KOPT-K1 (cell line): Measurements from ENCODE around the gene KIF5B.
"Not testable (repeated sequence)": the region's sequence is repeated elsewhere in the genome, so short reads cannot be mapped to it uniquely, and the experiment has no call there.

Experiments used
- H3K27ac ChIP-seq: fragments of 200-600 bp; sonication (generic); 2 replicates; pipeline ENCODE4 v1.5.1; 2016; ENCODE audit warnings: antibody characterized with exemption, mild to moderate bottlenecking, low read depth, low read length; ENCODE audit not compliant: poor library complexity, severe bottlenecking
- H3K36me3 ChIP-seq: fragments of 200-600 bp; sonication (generic); 2 replicates; pipeline ENCODE4 v1.5.1; 2017; ENCODE audit warnings: antibody characterized with exemption, mild to moderate bottlenecking, low read length, moderate library complexity; ENCODE audit not compliant: insufficient read depth
- H3K9me3 ChIP-seq: fragments of 200-600 bp; sonication (generic); 2 replicates; pipeline ENCODE4 v1.5.1; 2017; ENCODE audit warnings: antibody characterized with exemption, low read length, mild to moderate bottlenecking; ENCODE audit not compliant: insufficient read depth, poor library complexity, severe bottlenecking

The KIF5B gene

GRCh38 chr10:32056136-32057035 is at the start of gene KIF5B:
TSS of gene KIF5B (minus strand) at chr10:32056425. CDS start at chr10:32055973, 452 bp downstream.
- H3K36me3 ChIP-seq = peaks cover 15% of the 10 kb centered on the region
- H3K27ac ChIP-seq = peak within 1 kb of the TSS; percentile 95
- H3K9me3 ChIP-seq = no peaks in the 10 kb centered on the region

- Histone ChIP-seq H3K27ac (no peak overlapping the region), H3K36me3 (no peaks in the 10 kb centered on the region), H3K9me3 (no peaks in the 10 kb centered on the region)
Measured at GRCh38 chr10:32105782-32106382, 49.7 kb upstream of the KIF5B start.

DNA sequence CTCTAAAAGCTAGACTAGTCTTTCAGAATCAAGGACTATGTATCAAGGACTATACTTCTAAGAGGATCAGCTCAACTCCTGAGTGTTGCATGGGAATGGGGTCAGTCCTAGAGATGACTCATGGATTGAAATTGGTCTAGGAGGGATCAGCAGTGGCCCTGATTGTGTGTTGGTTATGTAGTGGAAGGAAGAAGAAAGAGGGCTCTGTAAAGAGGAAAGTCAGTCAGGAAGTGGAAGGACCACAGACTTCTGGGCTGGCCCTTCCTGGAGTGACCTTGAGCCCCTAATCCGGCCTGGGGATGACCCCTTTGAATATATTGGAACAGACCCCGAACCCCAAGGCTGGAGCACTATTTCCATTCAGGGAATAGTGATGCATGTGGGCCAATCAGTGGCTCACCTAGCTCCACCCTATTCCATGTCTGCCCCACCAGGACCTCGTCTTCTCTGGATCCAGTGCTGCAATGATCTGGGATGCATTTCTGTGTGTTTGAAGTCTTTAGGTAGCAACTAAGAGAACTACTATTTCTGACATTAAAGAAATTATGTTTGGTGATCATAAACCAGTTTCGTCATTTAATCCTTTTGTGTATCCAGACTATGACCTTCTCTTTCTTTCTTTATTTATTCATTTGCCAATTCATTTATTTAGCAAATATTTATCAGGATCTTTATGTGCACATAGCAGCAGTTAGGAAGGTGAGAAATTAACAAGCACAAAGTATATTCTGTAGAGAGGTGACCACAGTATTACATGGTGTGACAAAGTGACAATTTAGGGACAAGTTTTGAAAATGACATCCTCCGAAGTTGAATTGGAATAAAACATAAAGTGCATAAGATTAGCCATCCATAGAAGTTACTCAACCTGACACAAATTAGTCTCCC is 48.6 kb upstream of the KIF5B start:
- H3K9me3 ChIP-seq = no peaks in the 10 kb centered on the region
- no peak overlapping the region for H3K27ac ChIP-seq
- H3K36me3 ChIP-seq = no peaks in the 10 kb centered on the region

DNA sequence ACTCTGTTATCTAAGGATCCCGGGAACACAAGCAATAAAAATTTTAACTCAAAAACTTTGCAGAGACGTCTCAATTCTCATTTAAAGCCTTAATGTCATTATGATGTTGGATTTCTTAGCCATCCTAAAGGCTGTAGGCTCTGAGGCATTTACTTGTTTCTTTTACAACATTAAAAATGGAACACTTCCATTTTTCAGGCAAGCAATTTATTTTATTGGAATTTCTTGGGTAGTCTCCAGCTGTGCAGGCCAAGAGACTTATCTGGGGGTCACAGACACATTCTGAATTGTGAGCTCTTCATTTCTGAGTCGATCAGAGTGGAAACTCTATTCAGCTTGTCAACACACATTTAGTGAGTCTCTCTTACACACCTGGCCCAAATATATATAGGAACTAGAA is 48.0 kb upstream of the KIF5B start:
- Histone ChIP-seq H3K27ac (no peak overlapping the region), H3K9me3 (no peaks in the 10 kb centered on the region), H3K36me3 (no peaks in the 10 kb centered on the region)

GRCh38 chr10:32103721-32104120 is 47.5 kb upstream of the KIF5B start:
- Histone ChIP-seq H3K9me3 (no peaks in the 10 kb centered on the region), H3K36me3 (no peaks in the 10 kb centered on the region), H3K27ac (no peak overlapping the region)

GRCh38 chr10:32098566-32099259 is 42.5 kb upstream of the KIF5B start:
- H3K9me3 ChIP-seq = peaks cover 14% of the 10 kb centered on the region
- H3K27ac ChIP-seq, H3K36me3 ChIP-seq: not testable (repeated sequence)

GRCh38 chr10:32095116-32095733 is 39.0 kb upstream of the KIF5B start:
- H3K36me3 ChIP-seq = no peaks in the 10 kb centered on the region
- H3K27ac ChIP-seq = no peak overlapping the region
- H3K9me3 ChIP-seq = peaks cover 14% of the 10 kb centered on the region

DNA sequence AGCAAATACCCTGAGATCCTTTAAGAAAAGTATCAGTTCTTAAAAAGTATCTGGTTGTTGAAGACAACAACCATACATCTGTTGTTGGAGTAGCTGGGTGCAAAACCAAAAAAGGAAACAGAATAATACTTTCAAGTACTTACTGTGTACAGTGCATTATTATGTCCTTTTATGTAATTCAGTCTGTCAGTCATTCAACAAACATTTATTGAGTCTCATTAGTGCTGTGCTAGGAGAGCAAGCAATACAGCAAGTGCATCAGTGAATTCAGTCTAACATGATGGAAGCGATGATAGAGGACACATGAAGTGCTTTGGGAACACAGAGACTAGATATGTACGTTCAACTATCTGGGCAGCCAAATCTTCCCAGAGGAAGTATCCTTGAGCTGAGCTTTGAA is 37.4 kb upstream of the KIF5B start:
- Histone ChIP-seq H3K27ac (no peak overlapping the region), H3K9me3 (peaks cover 14% of the 10 kb centered on the region), H3K36me3 (no peaks in the 10 kb centered on the region)

DNA sequence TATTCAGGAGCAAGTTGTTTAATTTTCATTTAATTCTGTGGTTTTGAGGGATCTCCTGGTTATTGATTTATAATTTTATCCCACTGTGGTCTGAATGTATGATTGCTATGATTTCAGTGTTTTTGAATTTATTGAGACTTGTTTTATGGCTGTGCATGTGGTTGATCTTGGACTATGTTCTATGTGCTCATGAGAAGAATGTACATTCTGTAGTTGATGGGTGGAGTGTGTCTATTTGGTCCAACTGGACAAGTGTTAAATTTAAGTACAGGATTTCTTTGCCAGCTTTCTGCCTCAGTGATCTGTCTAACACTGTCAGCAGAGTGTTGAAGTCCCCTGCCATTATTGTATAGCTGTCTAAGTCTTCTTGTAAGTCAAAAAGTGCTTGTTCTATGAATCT is 34.8 kb upstream of the KIF5B start:
- Histone ChIP-seq H3K36me3 (no peaks in the 10 kb centered on the region), H3K27ac (no peak overlapping the region), H3K9me3 (no peaks in the 10 kb centered on the region)

GRCh38 chr10:32084185-32084851 is 28.1 kb upstream of the KIF5B start:
- no peaks in the 10 kb centered on the region for H3K36me3 ChIP-seq

GRCh38 chr10:32077896-32078485 is 21.8 kb upstream of the KIF5B start:
- Histone ChIP-seq H3K27ac (no peak overlapping the region), H3K9me3 (no peaks in the 10 kb centered on the region), H3K36me3 (no peaks in the 10 kb centered on the region)

More at GRCh38 chr10:32084185-32084851, 28.1 kb upstream of the KIF5B start:
- Histone ChIP-seq H3K27ac (no peak overlapping the region), H3K9me3 (no peaks in the 10 kb centered on the region)

DNA sequence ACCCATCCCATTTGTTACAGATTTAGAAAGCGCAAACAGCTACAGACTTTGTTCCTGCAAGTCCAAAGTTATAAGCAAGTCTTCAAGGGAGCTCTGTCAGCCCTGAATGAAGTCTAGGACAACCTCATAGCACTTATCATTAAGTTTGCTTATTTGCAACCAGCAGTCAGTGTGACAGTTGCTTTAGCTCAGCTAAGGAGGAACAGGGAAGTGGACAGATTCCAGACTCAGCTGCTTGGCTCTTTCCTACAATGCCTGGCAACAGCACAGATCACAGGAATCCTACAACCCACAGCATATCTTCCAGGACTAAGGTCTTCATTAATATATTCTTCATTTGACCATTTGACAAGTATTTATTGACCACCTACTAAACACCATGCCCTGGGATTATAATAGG is 17.4 kb upstream of the KIF5B start:
- Histone ChIP-seq H3K36me3 (no peaks in the 10 kb centered on the region), H3K9me3 (no peaks in the 10 kb centered on the region), H3K27ac (no peak overlapping the region)

- Histone ChIP-seq H3K9me3 (no peaks in the 10 kb centered on the region), H3K36me3 (no peaks in the 10 kb centered on the region), H3K27ac (no peak overlapping the region)
Measured at GRCh38 chr10:32073128-32073527, 16.9 kb upstream of the KIF5B start.
